Inflammatory macrophage (primary cell): Measurements from ENCODE around the gene HAUS8.

Experiments used
- DNase-seq, 2 donors: peaks; one replicate each; pipeline ENCODE4 v3.0.0-alpha.2; 2020 to 2022

HAUS8 gene

DNA sequence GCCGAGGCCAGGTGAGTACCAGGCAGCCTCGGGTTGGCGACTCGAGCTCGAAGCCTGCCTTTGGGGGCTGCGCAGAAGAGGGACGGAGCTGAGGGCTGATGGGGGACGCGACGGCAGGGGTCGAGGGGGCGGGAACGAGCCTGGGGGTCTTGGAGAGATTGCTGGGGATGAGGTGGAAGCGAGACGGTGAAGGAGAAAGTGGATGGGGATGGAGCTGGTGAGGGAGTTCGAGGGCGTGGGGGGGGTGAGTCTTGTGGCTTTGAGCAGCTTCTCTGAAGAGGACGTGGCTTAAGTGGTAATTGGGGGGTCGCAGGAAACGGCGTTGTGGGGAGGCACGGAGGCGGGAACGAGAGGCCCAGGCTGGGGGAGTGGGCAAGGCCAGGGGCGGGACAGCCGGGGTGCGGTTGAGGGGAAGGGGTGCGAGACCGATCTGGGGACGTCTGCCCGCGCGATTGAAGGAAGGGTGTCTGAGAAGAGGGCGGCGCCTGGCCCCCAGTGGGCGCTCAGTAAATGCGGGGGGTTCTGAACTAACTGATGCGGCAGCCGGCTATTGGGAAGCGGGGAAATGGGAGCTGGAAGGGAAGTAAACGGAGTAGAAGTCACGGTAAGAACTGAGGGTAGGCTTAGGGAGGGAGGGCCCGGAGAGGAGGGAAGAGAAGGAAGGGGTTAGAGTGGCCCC lies 751 bp upstream of the HAUS8 start:
- DNase-seq = peak; percentile 62 to 81

- no peak for DNase-seq
Measured at GRCh38 chr19:17074634-17075034, 618 bp downstream of the HAUS8 start.

DNA sequence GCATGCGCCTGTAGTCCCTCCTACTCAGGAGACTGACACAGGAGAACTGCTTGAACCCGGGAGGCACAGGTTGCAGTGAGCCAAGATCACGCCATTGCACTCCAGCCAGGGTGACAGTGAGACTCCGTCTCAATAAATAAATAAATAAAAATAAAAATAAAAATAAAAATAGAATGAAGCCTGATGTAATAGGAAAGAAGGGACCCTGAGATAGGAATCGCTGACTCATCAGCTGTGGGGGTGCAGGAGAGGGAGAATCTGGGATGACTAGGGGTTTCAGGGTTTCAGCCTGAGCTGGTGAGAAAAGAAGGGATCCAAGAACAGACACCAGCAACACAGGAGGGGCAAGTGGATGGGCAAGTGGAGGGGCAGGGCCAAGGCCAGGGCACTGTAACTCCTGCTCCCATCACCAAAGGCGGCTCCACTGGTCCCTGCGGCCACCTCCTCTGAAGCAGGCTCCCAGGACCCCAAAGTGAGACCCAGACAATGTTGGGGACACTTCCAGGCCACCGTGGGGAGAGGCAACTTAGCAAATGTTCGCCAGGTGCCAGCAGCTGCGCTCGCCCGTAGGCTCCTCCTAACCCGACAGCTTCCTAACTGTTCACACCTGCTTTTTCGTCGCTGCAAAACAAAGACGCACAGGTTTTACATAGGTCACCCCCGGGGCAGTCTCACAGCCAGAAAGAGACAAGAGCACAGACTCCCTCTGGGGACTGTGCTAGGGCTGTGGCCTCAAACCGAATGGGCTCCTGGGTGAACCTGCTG lies 1.2 kb downstream of the HAUS8 start:
- DNase-seq = no peak

DNA sequence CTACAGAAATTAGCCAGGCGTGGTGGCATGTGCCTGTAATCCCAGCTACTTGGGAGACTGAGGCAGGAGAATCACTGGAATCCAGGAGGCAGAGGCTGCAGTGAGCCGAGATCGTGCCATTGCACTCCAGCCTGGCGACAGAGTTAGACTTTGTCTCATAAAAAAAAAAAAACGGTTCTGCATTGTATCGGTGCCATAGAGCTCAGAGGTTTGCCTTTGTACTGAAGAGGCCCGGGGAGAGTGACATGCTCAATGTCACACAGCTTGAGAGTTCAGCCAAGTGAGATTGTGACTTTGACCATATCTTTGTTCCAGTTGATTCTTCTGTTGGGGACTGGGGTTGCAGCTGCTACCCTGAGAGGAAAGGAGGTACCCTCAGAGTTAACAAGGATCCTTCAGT lies 4.3 kb downstream of the HAUS8 start:
- DNase-seq = no peak

GRCh38 chr19:17070421-17070820 lies 4.8 kb downstream of the HAUS8 start:
- no peak for DNase-seq

GRCh38 chr19:17069193-17069592 lies 6.1 kb downstream of the HAUS8 start:
- DNase-seq = peak in 1 of 2 donors; percentile 56

DNA sequence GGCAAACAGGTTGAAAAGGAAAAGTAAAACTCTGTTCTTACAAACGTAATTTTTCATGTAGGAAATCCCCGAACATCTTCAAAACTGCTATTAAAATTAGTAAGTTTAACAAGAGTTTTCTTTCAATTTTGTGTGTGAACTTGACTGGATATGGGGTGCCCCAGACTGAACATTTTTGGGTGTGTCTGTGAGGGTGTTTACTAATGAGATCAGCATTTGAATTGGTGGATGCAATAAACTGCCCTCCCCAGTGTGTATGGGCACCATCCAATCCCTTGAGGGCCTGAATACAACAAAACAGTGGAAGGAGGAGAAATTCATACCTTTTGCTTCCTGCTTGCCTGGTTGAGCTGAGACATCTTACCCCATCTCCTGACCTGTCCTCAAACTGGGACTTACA lies 11.8 kb downstream of the HAUS8 start:
- no peak for DNase-seq

DNA sequence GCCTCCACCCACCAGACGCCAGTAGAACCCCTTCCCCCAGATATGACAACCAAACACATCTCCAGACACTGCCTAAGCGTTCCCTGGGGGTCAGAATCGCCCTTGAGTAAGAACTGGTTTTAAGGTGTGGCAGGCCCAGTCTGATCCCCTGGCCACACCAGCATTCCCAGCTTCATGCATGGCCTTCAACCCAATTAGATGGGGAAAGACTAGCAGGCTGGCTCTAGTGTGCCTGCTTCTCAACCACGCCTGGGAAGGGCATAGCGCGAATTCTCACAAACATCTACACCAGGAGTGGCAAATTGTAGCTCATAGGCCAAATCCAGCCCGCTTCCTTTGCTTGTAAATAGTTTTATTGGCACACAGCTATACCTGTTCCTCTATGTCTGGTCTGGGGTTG lies 13.6 kb downstream of the HAUS8 start:
- DNase-seq = no peak

- no peak for DNase-seq
Measured at GRCh38 chr19:17061205-17061604, 14.0 kb downstream of the HAUS8 start.

DNA sequence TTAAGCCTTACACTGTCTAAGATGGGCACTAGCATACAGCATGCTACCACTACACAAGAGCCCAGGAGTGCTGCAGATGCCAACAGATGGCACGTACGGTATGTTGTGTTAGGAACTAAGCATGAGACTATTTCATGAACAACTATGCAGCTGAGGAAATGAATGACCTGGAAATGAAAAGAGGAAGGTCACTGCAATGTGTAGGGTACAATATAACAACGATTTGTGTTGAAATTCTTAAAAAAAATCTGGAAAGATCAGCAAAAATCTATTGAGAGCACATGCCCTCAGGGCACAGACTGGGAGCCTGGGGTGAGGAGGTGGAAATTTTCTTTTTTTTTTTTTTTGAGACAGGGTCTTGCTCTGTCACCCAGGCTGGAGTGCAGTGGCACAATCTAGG lies 14.4 kb downstream of the HAUS8 start:
- peak; percentile 71 to 87 for DNase-seq

DNA sequence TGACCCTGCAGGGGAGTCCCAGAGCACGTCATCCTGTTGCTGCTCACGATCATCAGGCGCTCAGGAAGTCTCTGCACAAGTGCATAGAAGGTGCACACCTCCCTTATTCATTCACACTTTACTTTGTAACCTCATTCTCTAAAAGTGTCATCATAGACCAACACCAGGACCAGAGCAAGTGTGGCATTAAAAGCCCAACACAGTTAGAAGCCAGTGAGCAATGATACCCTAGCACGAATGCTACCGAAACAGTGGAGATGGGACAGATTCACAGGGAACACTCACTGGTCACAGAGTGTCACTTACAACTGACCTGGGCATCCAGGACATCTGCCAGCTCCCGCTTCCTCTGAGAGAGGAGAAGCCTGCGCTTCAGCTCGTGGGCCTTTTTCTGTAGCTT lies 17.0 kb downstream of the HAUS8 start:
- no peak for DNase-seq

DNA sequence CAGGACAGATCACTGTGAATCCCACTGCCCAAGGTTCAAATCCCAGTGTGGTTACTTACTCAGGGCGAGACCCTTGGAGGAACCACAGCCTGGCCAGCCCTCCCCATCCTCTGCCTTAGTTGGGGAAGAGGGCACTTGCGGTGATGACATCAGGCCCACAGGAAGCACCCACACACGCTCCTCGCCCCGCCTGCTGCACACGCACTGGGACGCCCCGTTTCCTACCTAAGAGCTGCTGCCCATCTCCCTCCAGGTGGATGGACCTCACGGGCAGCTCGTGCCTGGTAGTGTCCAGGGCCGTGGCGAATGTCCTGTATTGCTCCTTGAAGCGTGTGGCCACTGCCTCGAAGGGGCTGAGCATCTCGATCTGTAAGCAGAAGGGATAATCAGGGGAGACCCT lies 19.6 kb downstream of the HAUS8 start:
- DNase-seq = peak in 1 of 2 donors; percentile 28

DNA sequence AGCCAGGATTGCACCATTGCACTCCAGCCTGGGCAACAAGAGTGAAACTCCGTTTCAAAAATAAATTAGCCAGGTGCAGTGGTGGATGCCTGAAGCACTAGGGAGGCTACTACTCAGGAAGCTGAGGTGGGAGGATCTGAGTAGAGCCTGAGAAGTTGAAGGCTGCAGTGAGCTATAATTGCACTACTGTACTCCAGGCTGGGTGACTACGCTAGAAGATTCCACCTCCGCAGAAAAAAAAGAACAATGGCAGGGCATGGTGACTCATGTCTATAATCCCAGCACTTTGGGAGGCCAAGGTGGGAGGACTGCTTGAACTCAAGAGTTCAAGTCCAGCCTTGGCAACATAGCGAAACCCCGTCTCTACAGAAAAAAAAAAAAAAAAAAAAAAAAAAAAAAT lies 20.5 kb downstream of the HAUS8 start:
- DNase-seq = no peak

DNA sequence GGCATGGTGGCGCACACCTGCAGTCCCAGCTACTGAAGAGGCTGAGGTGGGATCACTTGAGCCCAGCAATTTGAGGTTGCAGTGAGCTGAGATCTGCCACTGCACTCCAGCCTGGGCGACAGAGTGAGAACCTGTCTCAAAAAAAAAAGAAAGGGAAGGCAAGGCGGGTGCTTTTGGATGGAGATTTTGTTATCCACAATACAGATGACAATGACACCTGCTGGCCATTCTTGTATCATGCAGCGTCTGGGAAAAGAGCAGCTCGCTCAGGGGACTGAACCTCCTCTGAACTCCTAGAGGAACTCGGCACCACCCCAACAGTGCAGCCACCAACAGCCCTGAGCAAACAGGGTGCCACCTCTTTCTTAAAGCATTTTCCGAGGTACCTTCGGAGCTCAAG lies 22.8 kb downstream of the HAUS8 start:
- peak; percentile 52 to 54 for DNase-seq

GRCh38 chr19:17049711-17050280 lies 25.5 kb downstream of the HAUS8 start:
- DNase-seq = no peak

GRCh38 chr19:17048885-17049453 lies 26.3 kb downstream of the HAUS8 start:
- DNase-seq = no peak

- no peak for DNase-seq
Measured at GRCh38 chr19:17045907-17046502, 29.2 kb downstream of the HAUS8 start.

DNA sequence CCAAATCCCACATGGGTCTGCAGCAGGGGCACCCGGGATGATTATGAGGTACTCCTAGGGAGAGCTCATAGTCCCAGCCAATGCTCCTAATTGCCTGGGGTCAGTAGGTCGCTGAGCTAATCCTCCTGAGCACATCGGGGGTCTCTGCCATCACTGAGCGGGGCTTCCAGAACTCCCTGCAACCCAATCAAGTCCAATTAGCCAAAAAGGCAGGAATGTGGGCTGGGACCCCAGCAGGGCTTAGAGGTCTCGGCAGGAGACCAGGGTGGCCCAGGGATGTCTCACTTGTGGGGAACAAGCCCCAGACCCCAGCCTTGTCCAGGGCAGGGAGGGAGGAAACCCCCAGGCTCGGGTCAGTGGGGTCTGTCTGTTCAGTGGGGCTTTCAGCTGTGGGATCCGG lies 31.5 kb downstream of the HAUS8 start:
- DNase-seq = no peak

- DNase-seq = no peak
Measured at GRCh38 chr19:17041976-17042375, 33.3 kb downstream of the HAUS8 start.

DNA sequence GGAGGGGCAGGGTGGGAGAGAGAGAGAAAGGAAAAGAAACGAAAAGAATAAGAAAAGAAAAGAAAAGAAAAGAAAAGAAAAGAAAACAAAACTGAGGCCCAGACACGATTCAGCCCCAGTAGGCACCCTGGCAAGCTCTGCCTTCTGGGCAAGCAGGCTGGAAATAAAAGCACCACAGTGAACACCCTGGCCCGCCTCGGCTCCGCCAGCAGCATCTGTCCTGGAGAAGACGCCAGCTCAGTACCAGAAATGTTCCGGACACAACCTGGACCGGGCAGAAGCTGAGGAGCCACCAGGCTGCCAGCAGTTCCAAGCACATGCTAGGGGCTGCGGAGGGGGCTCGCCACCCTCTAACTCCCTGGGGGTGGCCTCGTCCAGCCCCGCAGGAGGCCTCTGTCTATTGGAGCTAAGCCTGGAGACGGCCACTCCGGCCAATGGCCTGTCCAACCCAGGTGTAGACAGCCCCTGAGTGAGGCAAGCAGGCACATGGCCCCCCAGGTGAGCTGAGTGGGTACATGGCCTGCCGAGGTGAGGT lies 37.2 kb downstream of the HAUS8 start:
- DNase-seq = no peak

- no peak for DNase-seq
Measured at GRCh38 chr19:17037184-17037583, 38.1 kb downstream of the HAUS8 start.

- DNase-seq = no peak
Measured at GRCh38 chr19:17036640-17037039, 38.6 kb downstream of the HAUS8 start.

DNA sequence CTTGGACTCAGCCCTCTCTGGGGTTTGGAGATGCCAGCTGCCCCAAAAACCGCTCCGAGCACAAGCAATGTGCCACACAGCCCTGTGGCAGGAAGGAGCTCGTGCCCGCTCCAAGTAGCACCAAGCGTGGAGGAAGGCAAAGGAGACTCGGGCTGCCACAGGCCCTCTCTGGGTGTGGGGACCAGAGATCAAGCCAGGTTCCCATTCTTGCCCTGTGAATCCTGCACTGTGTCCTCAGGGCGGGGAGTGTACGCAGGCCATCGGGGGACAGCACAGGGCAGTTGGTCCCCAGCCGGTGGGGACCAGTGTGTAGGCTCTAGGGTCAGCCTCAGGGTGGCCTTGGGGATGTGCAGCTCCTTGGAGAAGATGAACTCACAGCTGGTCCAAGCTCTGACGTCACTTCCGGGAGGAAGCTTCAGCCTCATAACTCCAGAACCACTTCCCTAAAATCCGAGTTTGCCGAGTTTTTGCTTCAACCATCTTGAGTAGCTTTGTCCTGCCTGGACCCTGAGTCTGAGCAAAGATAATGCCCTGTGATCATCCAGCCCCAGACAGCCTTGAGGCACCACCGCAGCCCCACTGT lies 39.3 kb downstream of the HAUS8 start:
- DNase-seq = peak; percentile 85 to 89
